Measurements from ENCODE around the gene PRKCSH.
A peak's percentile ranks its signal among the peaks of the same experiment; 100 is the strongest.

PRKCSH gene

DNA sequence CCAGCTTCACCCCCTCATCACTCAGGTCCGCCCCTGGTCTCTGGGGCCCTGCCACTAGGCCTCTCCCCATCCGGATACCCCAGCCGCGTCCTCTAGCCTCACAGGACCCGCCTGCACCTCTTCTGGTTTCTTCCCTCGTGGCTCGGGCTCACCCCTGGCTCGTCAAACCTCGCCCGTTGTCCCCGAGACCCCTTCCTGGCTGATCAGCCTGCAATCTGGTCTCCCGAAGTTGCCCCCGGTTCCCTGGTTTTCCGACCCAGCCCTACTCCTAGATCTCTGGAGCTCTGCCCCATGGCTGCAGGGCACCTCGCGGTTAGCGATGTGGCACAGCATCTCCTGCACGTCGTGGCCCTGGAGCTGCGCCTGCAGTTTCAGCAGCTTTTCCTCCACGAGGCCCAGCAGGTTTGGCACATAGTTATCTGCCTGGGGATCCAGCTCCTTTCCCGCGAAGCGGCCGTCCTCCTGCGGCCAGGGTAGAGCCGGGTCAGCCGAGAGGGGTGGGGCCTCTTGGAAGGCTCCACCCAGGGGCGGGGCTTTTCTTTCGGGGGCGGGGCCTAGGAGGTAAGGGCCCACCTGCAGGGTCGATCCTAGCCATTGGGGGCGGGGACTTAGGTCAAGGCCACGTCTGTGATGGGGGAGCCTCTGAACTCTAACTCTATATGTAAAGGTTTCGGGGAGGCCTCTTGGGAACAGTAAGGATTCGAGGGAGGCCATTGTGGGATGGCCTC is 13.9 kb upstream of the PRKCSH start:
- Histone ChIP-seq H3K4ac (ENCODE audit: low read depth, low read length) (no peak overlapping the region), H2BK120ac (ENCODE audit: insufficient read depth, low read length, poor library complexity) (no peak overlapping the region), H4K12ac (ENCODE audit: low read depth, low read length) (peak overlapping the region; percentile 37), H2AFZ (ENCODE audit: insufficient read depth, low read length, poor library complexity) (peak overlapping the region; percentile 12), H4K91ac (ENCODE audit: low read depth, low read length) (no peak overlapping the region), H3K14ac (ENCODE audit: low read length) (no peak overlapping the region), H3K27ac (ENCODE audit: low read depth, low read length) (no peak overlapping the region), H3K4me1 (ENCODE audit: control insufficient read depth in 1 of 2, insufficient read depth in 2 of 2, low read length in 2 of 2) (peaks cover 18 to 24% of the 10 kb centered on the region in 2 experiments), H3K9ac (ENCODE audit: low read length) (no peak overlapping the region), H3K9me3 (ENCODE audit: insufficient read depth, low read depth, low read length) (peaks cover 13% of the 10 kb centered on the region), H2BK5ac (ENCODE audit: low read depth, low read length, poor library complexity) (no peak overlapping the region), H3K4me2 (ENCODE audit: low read length) (peak overlapping the region; percentile 15), H3K4me3 (ENCODE audit: low read depth, low read length) (peak overlapping the region; percentile 0), H3K79me2 (ENCODE audit: control insufficient read depth, insufficient read depth, low read length, poor library complexity) (peaks cover 2% of the 10 kb centered on the region), H2BK12ac (ENCODE audit: low read length) (peak overlapping the region; percentile 25), H3K27me3 (ENCODE audit: insufficient read depth, low read length) (peaks cover 8% of the 10 kb centered on the region), H4K8ac (ENCODE audit: low read depth, low read length) (peak overlapping the region; percentile 12), H3K36me3 (ENCODE audit: control insufficient read depth in 1 of 2, insufficient read depth in 2 of 2, low read length in 2 of 2) (no peaks in the 10 kb centered on the region), H3K79me1 (ENCODE audit: low read length) (peaks cover 7% of the 10 kb centered on the region), H3K18ac (ENCODE audit: low read length) (peak overlapping the region; percentile 16), H2AK5ac (ENCODE audit: low read length) (no peak overlapping the region), H3K23ac (ENCODE audit: low read length) (no peak overlapping the region)
- peak; percentile 45 to 64 for DNase-seq
- WGBS (ENCODE audit: extremely low coverage, insufficient coverage, insufficient read length), result no CpG with 5 or more reads among the region's 36 CpGs

DNA sequence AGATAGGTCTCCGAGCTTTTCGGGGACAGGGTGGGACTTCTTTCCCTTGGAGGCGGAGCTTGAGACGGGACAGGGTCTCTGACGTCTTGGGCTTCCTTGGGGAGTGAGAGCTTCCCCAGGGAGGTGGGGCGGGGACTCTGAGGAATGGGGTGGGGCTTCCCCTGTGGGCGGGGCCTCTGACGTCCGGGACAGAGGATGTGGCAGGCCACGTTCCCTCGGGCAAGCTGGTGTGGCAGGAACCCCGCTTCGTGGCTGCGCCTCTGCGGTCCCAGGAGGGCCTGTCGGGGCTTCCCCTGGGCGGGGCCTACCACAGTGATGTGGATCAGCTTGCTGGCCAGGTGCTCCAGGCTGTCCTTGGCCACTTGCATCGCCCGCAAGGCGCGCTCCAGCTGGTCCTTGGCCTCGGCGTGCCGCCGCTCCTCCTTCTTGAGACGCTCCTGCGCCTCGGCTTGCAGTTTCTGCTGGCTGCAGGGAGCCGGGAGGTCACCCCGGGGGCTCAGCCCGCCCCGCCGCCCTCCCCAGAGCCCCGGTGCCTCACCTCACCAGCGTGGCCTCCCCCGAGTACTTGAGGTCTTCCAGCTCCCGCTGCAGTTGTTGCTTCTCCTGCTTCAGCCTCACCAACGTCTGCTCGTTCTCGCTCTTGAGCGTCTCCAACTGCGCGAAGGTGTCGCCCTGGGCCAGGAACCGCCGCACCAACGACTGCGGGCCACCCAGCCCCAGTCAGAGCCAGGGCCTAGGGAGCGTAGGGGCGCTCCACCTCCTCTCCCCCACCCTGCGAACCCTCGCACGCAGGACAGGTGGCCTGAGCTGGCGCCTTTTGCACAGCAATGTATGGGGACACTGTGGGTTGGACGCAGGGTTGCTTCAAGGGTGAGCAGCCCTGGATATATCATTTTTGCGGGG is 13.0 kb upstream of the PRKCSH start:
- WGBS (ENCODE audit: extremely low coverage, insufficient coverage, insufficient read length), result no CpG with 5 or more reads among the region's 56 CpGs
- Histone ChIP-seq H3K4ac (ENCODE audit: low read depth, low read length) (no peak overlapping the region), H3K14ac (ENCODE audit: low read length) (no peak overlapping the region), H2BK12ac (ENCODE audit: low read length) (no peak overlapping the region), H2BK5ac (ENCODE audit: low read depth, low read length, poor library complexity) (no peak overlapping the region), H4K91ac (ENCODE audit: low read depth, low read length) (no peak overlapping the region), H2BK120ac (ENCODE audit: insufficient read depth, low read length, poor library complexity) (no peak overlapping the region), H3K4me3 (ENCODE audit: low read depth, low read length) (no peak overlapping the region), H3K4me2 (ENCODE audit: low read length) (peak overlapping the region; percentile 41), H3K27ac (ENCODE audit: low read depth, low read length) (no peak overlapping the region), H2AFZ (ENCODE audit: insufficient read depth, low read length, poor library complexity) (peak overlapping the region; percentile 12), H3K9me3 (ENCODE audit: insufficient read depth, low read depth, low read length) (peaks cover 13% of the 10 kb centered on the region), H3K23ac (ENCODE audit: low read length) (no peak overlapping the region), H3K79me1 (ENCODE audit: low read length) (peaks cover 7% of the 10 kb centered on the region), H4K12ac (ENCODE audit: low read depth, low read length) (no peak overlapping the region), H4K8ac (ENCODE audit: low read depth, low read length) (no peak overlapping the region), H3K36me3 (ENCODE audit: control insufficient read depth in 1 of 2, insufficient read depth in 2 of 2, low read length in 2 of 2) (no peaks in the 10 kb centered on the region), H2AK5ac (ENCODE audit: low read length) (no peak overlapping the region), H3K4me1 (ENCODE audit: control insufficient read depth in 1 of 2, insufficient read depth in 2 of 2, low read length in 2 of 2) (peaks cover 18 to 24% of the 10 kb centered on the region in 2 experiments), H3K18ac (ENCODE audit: low read length) (no peak overlapping the region), H3K9ac (ENCODE audit: low read length) (no peak overlapping the region), H3K27me3 (ENCODE audit: insufficient read depth, low read length) (peaks cover 8% of the 10 kb centered on the region), H3K79me2 (ENCODE audit: control insufficient read depth, insufficient read depth, low read length, poor library complexity) (peaks cover 2% of the 10 kb centered on the region)
- peak; percentile 78 to 83 for DNase-seq

GRCh38 chr19:11423164-11423790 is 12.2 kb upstream of the PRKCSH start:
- Histone ChIP-seq H2AK5ac (ENCODE audit: low read length) (no peak overlapping the region), H3K4ac (ENCODE audit: low read depth, low read length) (no peak overlapping the region), H3K4me2 (ENCODE audit: low read length) (no peak overlapping the region), H3K18ac (ENCODE audit: low read length) (no peak overlapping the region), H2AFZ (ENCODE audit: insufficient read depth, low read length, poor library complexity) (no peak overlapping the region), H4K91ac (ENCODE audit: low read depth, low read length) (no peak overlapping the region), H3K79me1 (ENCODE audit: low read length) (peaks cover 5% of the 10 kb centered on the region), H3K79me2 (ENCODE audit: control insufficient read depth, insufficient read depth, low read length, poor library complexity) (peaks cover 2% of the 10 kb centered on the region), H4K12ac (ENCODE audit: low read depth, low read length) (no peak overlapping the region), H3K27me3 (ENCODE audit: insufficient read depth, low read length) (peaks cover 8% of the 10 kb centered on the region), H2BK120ac (ENCODE audit: insufficient read depth, low read length, poor library complexity) (no peak overlapping the region), H3K4me1 (ENCODE audit: control insufficient read depth in 1 of 2, insufficient read depth in 2 of 2, low read length in 2 of 2) (peaks cover 18 to 24% of the 10 kb centered on the region in 2 experiments), H3K23ac (ENCODE audit: low read length) (no peak overlapping the region), H3K27ac (ENCODE audit: low read depth, low read length) (no peak overlapping the region), H2BK5ac (ENCODE audit: low read depth, low read length, poor library complexity) (no peak overlapping the region), H4K8ac (ENCODE audit: low read depth, low read length) (no peak overlapping the region), H3K36me3 (ENCODE audit: control insufficient read depth in 1 of 2, insufficient read depth in 2 of 2, low read length in 2 of 2) (no peaks in the 10 kb centered on the region), H3K4me3 (ENCODE audit: low read depth, low read length) (no peak overlapping the region), H3K9me3 (ENCODE audit: insufficient read depth, low read depth, low read length) (peaks cover 13% of the 10 kb centered on the region), H3K14ac (ENCODE audit: low read length) (no peak overlapping the region), H2BK12ac (ENCODE audit: low read length) (no peak overlapping the region), H3K9ac (ENCODE audit: low read length) (no peak overlapping the region)
- no CpG with 5 or more reads among the region's 27 CpGs for WGBS (ENCODE audit: extremely low coverage, insufficient coverage, insufficient read length)
- no peak for DNase-seq

- H3K4me2 ChIP-seq (ENCODE audit: low read length), result no peak overlapping the region
- H4K8ac ChIP-seq (ENCODE audit: low read depth, low read length), result no peak overlapping the region
- peaks cover 11% of the 10 kb centered on the region for H3K9me3 ChIP-seq (ENCODE audit: insufficient read depth, low read depth, low read length)
- no peak overlapping the region for H3K9ac ChIP-seq (ENCODE audit: low read length)
- H2BK5ac ChIP-seq (ENCODE audit: low read depth, low read length, poor library complexity), result no peak overlapping the region
- peaks cover 8% of the 10 kb centered on the region for H3K27me3 ChIP-seq (ENCODE audit: insufficient read depth, low read length)
- no peak overlapping the region for H4K91ac ChIP-seq (ENCODE audit: low read depth, low read length)
- H2AK5ac ChIP-seq (ENCODE audit: low read length), result no peak overlapping the region
- H3K23ac ChIP-seq (ENCODE audit: low read length), result no peak overlapping the region
- peaks cover under 1% of the 10 kb centered on the region for H3K79me1 ChIP-seq (ENCODE audit: low read length)
- no peak overlapping the region for H3K14ac ChIP-seq (ENCODE audit: low read length)
- WGBS (ENCODE audit: extremely low coverage, insufficient coverage, insufficient read length), result no CpG with 5 or more reads among the region's 22 CpGs
- H3K36me3 ChIP-seq (ENCODE audit: control insufficient read depth in 1 of 2, insufficient read depth in 2 of 2, low read length in 2 of 2), result no peaks in the 10 kb centered on the region
- no peak overlapping the region for H2BK12ac ChIP-seq (ENCODE audit: low read length)
- no peak overlapping the region for H3K18ac ChIP-seq (ENCODE audit: low read length)
- H3K4ac ChIP-seq (ENCODE audit: low read depth, low read length), result no peak overlapping the region
- H3K79me2 ChIP-seq (ENCODE audit: control insufficient read depth, insufficient read depth, low read length, poor library complexity), result no peaks in the 10 kb centered on the region
- H3K27ac ChIP-seq (ENCODE audit: low read depth, low read length), result no peak overlapping the region
- no peak for DNase-seq
- H3K4me3 ChIP-seq (ENCODE audit: low read depth, low read length), result no peak overlapping the region
- no peak overlapping the region for H2AFZ ChIP-seq (ENCODE audit: insufficient read depth, low read length, poor library complexity)
- H3K4me1 ChIP-seq (ENCODE audit: control insufficient read depth in 1 of 2, insufficient read depth in 2 of 2, low read length in 2 of 2), result peaks cover 18 to 21% of the 10 kb centered on the region in 2 experiments
- H4K12ac ChIP-seq (ENCODE audit: low read depth, low read length), result no peak overlapping the region
- no peak overlapping the region for H2BK120ac ChIP-seq (ENCODE audit: insufficient read depth, low read length, poor library complexity)
Measured at GRCh38 chr19:11423791-11424181, 11.6 kb upstream of the PRKCSH start.

All from trophoblast cell (in vitro differentiated cells and primary cell).